Stimulated activated naive B cell treated with anti-CD40 and anti-IgM and Interleukin-4, amounts not matched to agents 10 μg/mL and 1 μg/mL and 100 μg/mL, for 72 hours (primary cell): ENCODE measurements around the gene SKOR1.

Experiments
- ATAC-seq, 2 donors: fragments of 150-1000 bp; cut with Tn5 transposase; replicated peaks; 2 replicates each; pipeline ENCODE4 v1.10.0; 2021; ENCODE audit warnings: moderate library complexity in 1 of 2
- DNase-seq: peaks from one replicate; pipeline ENCODE4 v3.0.0; 2021
- H3K27ac Mint-ChIP-seq: one replicate; pipeline ENCODE4 v1.8.0; 2022; ENCODE audit warnings: mild to moderate bottlenecking, mixed read lengths
- H3K27me3 Mint-ChIP-seq, 2 donors: one replicate each; pipeline ENCODE4 v1.8.0; 2022; ENCODE audit warnings: mixed read lengths in 2 of 2
- H3K36me3 Mint-ChIP-seq, 2 donors: one replicate each; pipeline ENCODE4 v1.8.0; 2022; ENCODE audit warnings: mixed read lengths in 2 of 2, mild to moderate bottlenecking in 1 of 2
- H3K4me1 Mint-ChIP-seq, 2 donors: one replicate each; pipeline ENCODE4 v1.8.0; 2022; ENCODE audit warnings: mixed read lengths in 2 of 2, mild to moderate bottlenecking in 1 of 2
- H3K4me3 Mint-ChIP-seq, 2 donors: one replicate each; pipeline ENCODE4 v1.8.0; 2022; ENCODE audit warnings: mild to moderate bottlenecking in 2 of 2, mixed read lengths in 2 of 2, moderate library complexity in 1 of 2
- H3K9me3 Mint-ChIP-seq, 2 donors: one replicate each; pipeline ENCODE4 v1.8.0; 2022; ENCODE audit warnings: mixed read lengths in 2 of 2, mild to moderate bottlenecking in 1 of 2

The SKOR1 gene

DNA sequence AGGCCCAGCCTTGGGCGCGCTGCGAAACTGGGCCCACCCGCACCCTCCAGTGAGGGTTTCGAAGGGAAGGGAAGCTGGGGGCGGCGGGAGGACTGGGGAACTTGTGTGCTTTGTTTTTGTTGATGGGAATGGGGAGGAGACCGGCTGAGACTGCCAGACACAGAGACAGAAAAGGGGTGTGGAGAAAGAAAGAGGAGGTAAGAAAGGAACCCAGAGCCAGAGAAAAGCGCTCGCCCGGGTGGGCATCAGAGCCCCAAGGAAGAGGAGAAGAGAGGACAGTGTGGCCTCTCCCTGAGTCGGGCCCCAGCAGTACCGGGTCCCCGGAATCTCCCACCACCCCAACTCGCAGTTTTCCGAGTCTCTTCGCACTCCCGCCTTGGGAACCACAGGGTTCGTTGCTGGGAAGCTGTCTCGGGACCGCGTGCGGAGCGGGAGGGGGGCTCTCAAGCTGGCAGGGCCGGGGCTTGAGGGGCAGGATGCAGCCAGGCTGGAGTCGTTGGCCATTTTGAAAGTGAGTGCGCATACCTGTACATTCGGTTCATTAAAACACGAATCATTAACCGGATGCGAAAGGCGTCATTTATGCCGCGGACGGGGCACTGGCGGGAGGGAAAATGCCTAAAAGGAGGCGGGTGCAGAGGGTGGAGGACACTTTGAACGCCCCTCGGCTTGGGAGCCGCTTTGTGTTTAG is 3.1 kb downstream of the SKOR1 start:
- Mint-ChIP-seq H3K27ac (peak overlapping the region; percentile 89), H3K4me1 (peaks cover 36 to 69% of the 10 kb centered on the region in 2 donors), H3K4me3 (peak overlapping the region; percentile 66 to 75), H3K9me3 (peaks cover 4 to 6% of the 10 kb centered on the region in 2 donors), H3K27me3 (peaks cover 75 to 84% of the 10 kb centered on the region in 2 donors), H3K36me3 (peaks cover 9 to 22% of the 10 kb centered on the region in 2 donors)
- DNase-seq = no peak
- no peak for ATAC-seq

GRCh38 chr15:67828969-67829646 is 3.8 kb downstream of the SKOR1 start:
- H3K27me3 Mint-ChIP-seq = peaks cover 75 to 84% of the 10 kb centered on the region in 2 donors
- peaks cover 9 to 16% of the 10 kb centered on the region in 2 donors for H3K36me3 Mint-ChIP-seq
- no peak for ATAC-seq
- peaks cover 4% of the 10 kb centered on the region in 2 donors for H3K9me3 Mint-ChIP-seq
- DNase-seq = no peak
- peaks cover 34 to 69% of the 10 kb centered on the region in 2 donors for H3K4me1 Mint-ChIP-seq
- peak overlapping the region; percentile 81 for H3K27ac Mint-ChIP-seq
- H3K4me3 Mint-ChIP-seq = peak overlapping the region; percentile 66 to 75

- H3K4me3 Mint-ChIP-seq = peak overlapping the region; percentile 66 to 75
- H3K36me3 Mint-ChIP-seq = peaks cover 9 to 15% of the 10 kb centered on the region in 2 donors
- DNase-seq (no peak), ATAC-seq (no peak)
- H3K4me1 Mint-ChIP-seq = peaks cover 36 to 69% of the 10 kb centered on the region in 2 donors
- H3K27ac Mint-ChIP-seq = peak overlapping the region; percentile 81
- peaks cover 4% of the 10 kb centered on the region in 2 donors for H3K9me3 Mint-ChIP-seq
- peaks cover 74 to 84% of the 10 kb centered on the region in 2 donors for H3K27me3 Mint-ChIP-seq
These were observed 4.6 kb downstream of the SKOR1 start for GRCh38 chr15:67829647-67830504.

GRCh38 chr15:67831363-67831762 is 6.1 kb downstream of the SKOR1 start:
- DNase-seq (no peak), ATAC-seq (no peak)
- H3K4me1 Mint-ChIP-seq = peaks cover 31 to 70% of the 10 kb centered on the region in 2 donors
- peaks cover 63 to 84% of the 10 kb centered on the region in 2 donors for H3K27me3 Mint-ChIP-seq
- H3K4me3 Mint-ChIP-seq = no peak overlapping the region
- no peak overlapping the region for H3K27ac Mint-ChIP-seq
- peaks cover 0 to under 1% of the 10 kb centered on the region in 2 donors for H3K9me3 Mint-ChIP-seq
- peaks cover 3 to 10% of the 10 kb centered on the region in 2 donors for H3K36me3 Mint-ChIP-seq

DNA sequence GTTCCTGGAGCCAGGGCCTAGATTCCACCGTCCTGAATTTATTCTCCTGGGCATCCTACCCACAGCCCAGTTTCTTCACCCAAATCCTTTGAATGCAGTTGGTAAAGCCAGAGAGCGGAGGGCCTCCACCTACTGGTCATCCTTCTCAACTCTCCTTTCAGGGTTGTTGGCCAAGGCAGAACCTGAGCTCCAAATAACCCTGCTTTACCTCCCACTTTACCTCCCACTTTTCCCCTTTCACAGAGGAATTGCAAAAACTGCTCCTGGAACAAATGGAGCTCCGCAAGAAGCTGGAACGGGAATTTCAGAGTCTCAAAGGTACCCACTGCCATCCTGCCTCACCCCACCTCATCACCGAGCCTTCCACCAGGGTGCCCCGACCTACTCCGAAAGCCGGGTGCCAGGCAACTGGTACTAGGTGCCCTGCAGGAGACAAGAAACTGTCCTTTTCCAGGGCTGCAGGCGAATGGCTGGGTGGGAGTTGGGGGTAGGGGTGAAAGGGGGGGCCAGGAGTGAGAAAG is 6.8 kb downstream of the SKOR1 start:
- peaks cover 64 to 85% of the 10 kb centered on the region in 2 donors for H3K27me3 Mint-ChIP-seq
- peaks cover 1 to 8% of the 10 kb centered on the region in 2 donors for H3K36me3 Mint-ChIP-seq
- H3K4me3 Mint-ChIP-seq = no peak overlapping the region
- H3K9me3 Mint-ChIP-seq = no peaks in the 10 kb centered on the region
- ATAC-seq = no peak
- H3K4me1 Mint-ChIP-seq = peaks cover 33 to 72% of the 10 kb centered on the region in 2 donors
- no peak for DNase-seq
- no peak overlapping the region for H3K27ac Mint-ChIP-seq

GRCh38 chr15:67832897-67833709 is 7.8 kb downstream of the SKOR1 start:
- Mint-ChIP-seq H3K27me3 (peaks cover 67 to 89% of the 10 kb centered on the region in 2 donors), H3K4me1 (peaks cover 35 to 70% of the 10 kb centered on the region in 2 donors), H3K4me3 (peak overlapping the region; percentile 62 to 80), H3K36me3 (peaks cover 1 to 7% of the 10 kb centered on the region in 2 donors), H3K9me3 (no peaks in the 10 kb centered on the region), H3K27ac (peak overlapping the region; percentile 15)
- no peak for ATAC-seq
- no peak for DNase-seq

- peaks cover 63 to 81% of the 10 kb centered on the region in 2 donors for H3K27me3 Mint-ChIP-seq
- H3K36me3 Mint-ChIP-seq = peaks cover 0 to 4% of the 10 kb centered on the region in 2 donors
- ATAC-seq = peak; percentile 33 to 38
- peak overlapping the region; percentile 94 for H3K27ac Mint-ChIP-seq
- H3K4me1 Mint-ChIP-seq = peaks cover 32 to 70% of the 10 kb centered on the region in 2 donors
- DNase-seq = no peak
- no peaks in the 10 kb centered on the region for H3K9me3 Mint-ChIP-seq
- H3K4me3 Mint-ChIP-seq = peak overlapping the region; percentile 62 to 80
These were observed 8.6 kb downstream of the SKOR1 start for GRCh38 chr15:67833710-67834511.

DNA sequence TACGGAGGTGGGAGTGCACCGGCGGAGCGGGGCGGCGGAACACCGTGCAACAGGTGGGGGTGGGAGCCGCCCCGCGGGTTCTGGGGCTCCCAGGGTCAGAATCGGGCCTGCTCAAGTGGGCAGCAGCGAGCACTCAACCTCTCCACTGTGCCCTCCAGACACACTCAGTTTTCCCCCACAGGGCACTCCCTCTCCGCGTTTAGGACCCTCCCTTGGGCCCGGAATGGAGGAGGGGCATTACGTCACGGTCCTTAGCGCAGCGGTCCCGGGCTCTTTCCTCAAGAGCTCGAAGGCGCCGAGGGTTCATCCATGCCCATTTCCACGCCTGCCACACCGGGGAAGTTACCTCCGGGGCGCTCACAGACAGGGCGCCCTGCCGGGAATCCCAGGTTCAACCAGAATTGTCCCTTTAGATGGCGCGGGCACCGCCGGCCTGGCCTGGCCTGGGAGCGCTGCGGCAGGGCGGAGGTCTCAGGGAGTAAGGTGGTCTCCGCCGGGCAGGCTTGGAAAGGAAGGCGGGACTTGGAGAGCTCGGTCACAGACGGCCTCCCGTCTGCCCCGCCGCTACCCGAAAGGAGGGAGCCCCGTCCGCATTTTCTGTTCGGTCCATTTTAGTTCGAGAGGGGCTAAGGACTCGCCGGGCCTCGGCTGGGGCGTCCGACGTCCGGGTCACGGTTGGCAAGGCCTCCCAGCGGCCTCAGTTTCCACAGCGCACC is 9.4 kb downstream of the SKOR1 start:
- Mint-ChIP-seq H3K27ac (peak overlapping the region; percentile 71), H3K27me3 (peaks cover 57 to 73% of the 10 kb centered on the region in 2 donors), H3K9me3 (no peaks in the 10 kb centered on the region), H3K4me1 (peaks cover 31 to 69% of the 10 kb centered on the region in 2 donors), H3K36me3 (no peaks in the 10 kb centered on the region), H3K4me3 (peak overlapping the region; percentile 75 to 80)
- ATAC-seq (no peak), DNase-seq (no peak)

DNA sequence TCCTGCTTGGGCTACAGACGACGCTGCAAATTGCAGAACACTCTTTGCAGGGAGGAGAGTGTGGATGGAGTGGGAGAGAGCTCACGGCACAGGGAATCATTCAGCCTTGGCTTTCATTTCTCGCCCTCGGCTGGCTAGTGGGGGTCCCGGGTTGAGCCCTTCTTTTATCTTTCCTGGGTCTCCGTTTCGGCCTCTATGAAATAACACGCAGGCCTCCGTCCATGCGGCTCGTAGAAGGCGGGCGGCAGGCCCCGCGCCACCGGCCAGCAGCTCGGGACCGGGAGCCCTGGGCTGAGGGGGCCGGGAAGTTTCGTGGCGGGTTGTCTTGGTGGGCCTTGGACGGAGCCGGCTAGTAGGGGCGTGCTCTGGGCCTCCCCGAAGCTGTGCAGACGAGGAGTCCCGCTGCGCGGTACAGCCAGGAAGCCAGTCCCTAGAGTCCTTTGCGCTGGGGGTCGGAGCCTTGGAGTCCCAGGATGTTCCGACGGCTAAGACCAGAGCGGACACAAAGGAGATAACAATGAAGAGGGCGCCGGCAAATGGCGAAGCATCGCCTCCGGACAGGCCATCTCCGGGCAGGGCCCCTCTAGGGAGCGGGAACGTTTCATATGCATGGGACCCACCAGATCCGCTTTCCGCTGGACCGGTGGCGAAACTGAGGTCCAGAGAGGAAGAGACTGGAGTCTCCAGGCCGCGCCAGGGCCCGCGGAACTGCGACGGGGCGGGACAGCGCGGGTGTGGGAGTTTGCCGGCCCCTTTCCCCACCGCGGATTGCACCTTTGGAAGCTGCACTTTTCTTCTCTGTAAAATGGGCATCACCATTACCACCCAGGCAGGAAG is 10.2 kb downstream of the SKOR1 start:
- ATAC-seq = no peak
- H3K27me3 Mint-ChIP-seq = peaks cover 51 to 67% of the 10 kb centered on the region in 2 donors
- peak overlapping the region; percentile 75 to 80 for H3K4me3 Mint-ChIP-seq
- peaks cover 35 to 68% of the 10 kb centered on the region in 2 donors for H3K4me1 Mint-ChIP-seq
- peak overlapping the region; percentile 71 for H3K27ac Mint-ChIP-seq
- no peak for DNase-seq
- H3K36me3 Mint-ChIP-seq = peaks cover 4 to 5% of the 10 kb centered on the region in 2 donors
- H3K9me3 Mint-ChIP-seq = no peaks in the 10 kb centered on the region

- Mint-ChIP-seq H3K36me3 (peaks cover 4 to 5% of the 10 kb centered on the region in 2 donors), H3K4me3 (peak overlapping the region; percentile 71 to 80), H3K9me3 (no peaks in the 10 kb centered on the region), H3K27me3 (peaks cover 45 to 62% of the 10 kb centered on the region in 2 donors), H3K4me1 (peaks cover 36 to 72% of the 10 kb centered on the region in 2 donors), H3K27ac (peak overlapping the region; percentile 60)
- ATAC-seq (no peak), DNase-seq (no peak)
These were observed 10.8 kb downstream of the SKOR1 start for GRCh38 chr15:67836134-67836455.

DNA sequence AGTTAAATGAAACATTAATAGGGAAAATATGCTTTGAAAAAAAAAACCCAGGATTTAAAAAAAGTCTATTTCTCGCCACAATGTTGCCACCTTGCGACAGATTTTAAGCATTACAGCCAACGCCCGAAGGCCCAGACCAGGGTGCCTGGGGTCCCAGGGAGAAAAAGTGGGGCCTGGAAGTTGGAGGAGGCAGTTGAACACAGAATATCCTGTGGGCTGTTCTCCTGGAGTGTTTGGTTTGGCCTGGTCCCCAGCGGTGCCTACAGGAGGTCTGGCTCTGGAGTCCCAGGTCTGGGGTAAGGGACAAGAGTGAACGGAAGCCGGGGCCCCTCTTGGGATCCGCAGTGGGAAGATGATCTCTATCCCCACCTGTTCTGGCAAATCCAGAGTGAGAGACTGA is 11.2 kb downstream of the SKOR1 start:
- Mint-ChIP-seq H3K27ac (peak overlapping the region; percentile 60), H3K4me1 (peaks cover 40 to 76% of the 10 kb centered on the region in 2 donors), H3K9me3 (no peaks in the 10 kb centered on the region), H3K4me3 (peak overlapping the region; percentile 2 to 80), H3K27me3 (peaks cover 41 to 58% of the 10 kb centered on the region in 2 donors), H3K36me3 (peaks cover 4 to 5% of the 10 kb centered on the region in 2 donors)
- no peak for ATAC-seq
- no peak for DNase-seq
